Liver (tissue), 3 donors: Measurements from ENCODE around the gene PRKN.

Experiments used
- ATF3 ChIP-seq: IDR thresholded peaks from 2 replicates; pipeline ENCODE4 v1.6.1; 2016; ENCODE audit warnings: antibody characterized with exemption
- CTCF ChIP-seq: fragments of 150-350 bp; IDR thresholded peaks from 2 replicates; pipeline ENCODE4 v1.5.1; 2017; ENCODE audit warnings: improper control_type of control experiment, low read depth, low read length; ENCODE audit not compliant: missing input control
- EGR1 ChIP-seq, 2 donors: IDR thresholded peaks; 2 replicates each; pipeline ENCODE4 v1.6.1; 2016 to 2018; ENCODE audit warnings: antibody characterized with exemption in 2 of 2, low read depth in 2 of 2
- FOXA1 ChIP-seq: IDR thresholded peaks from 2 replicates; pipeline ENCODE4 v1.6.1; 2016; ENCODE audit warnings: antibody characterized with exemption
- HNF4A ChIP-seq, 2 donors: conservative IDR thresholded peaks; 2 replicates each; pipeline ENCODE4 v1.6.1; 2016; ENCODE audit warnings: antibody characterized with exemption in 2 of 2, mild to moderate bottlenecking in 2 of 2
- JUND ChIP-seq, 2 donors: IDR thresholded peaks; 2 replicates each; pipeline ENCODE4 v1.6.1; 2016; ENCODE audit warnings: antibody characterized with exemption in 2 of 2
- MAX ChIP-seq: IDR thresholded peaks from 2 replicates; pipeline ENCODE4 v1.6.1; 2016; ENCODE audit warnings: antibody characterized with exemption
- RAD21 ChIP-seq, 2 donors: IDR thresholded peaks; 2 replicates each; pipeline ENCODE4 v1.6.1; 2016; ENCODE audit warnings: antibody characterized with exemption in 2 of 2, mild to moderate bottlenecking in 2 of 2
- REST ChIP-seq: IDR thresholded peaks from 2 replicates; pipeline ENCODE4 v1.6.1; 2016; ENCODE audit warnings: antibody characterized with exemption, mild to moderate bottlenecking
- SP1 ChIP-seq: IDR thresholded peaks from 2 replicates; pipeline ENCODE4 v1.6.1; 2018; ENCODE audit warnings: antibody characterized with exemption, mild to moderate bottlenecking
- TAF1 ChIP-seq: conservative IDR thresholded peaks from 2 replicates; pipeline ENCODE4 v1.6.1; 2016; ENCODE audit warnings: antibody characterized with exemption, mild to moderate bottlenecking
- YY1 ChIP-seq: IDR thresholded peaks from 2 replicates; pipeline ENCODE4 v1.6.1; 2016; ENCODE audit warnings: antibody characterized with exemption, mild to moderate bottlenecking
- donor health status: healthy.
- donor health status: healthy.

GRCh38 chr6:161511447-161512095 lies 1216.0 kb downstream of the PRKN start:
- no peak for TF ChIP-seq CTCF
- TF ChIP-seq EGR1 (IDR thresholded peaks at IDR 0.05; ENCODE audit: low read depth in 2 of 2) = no peak
- no peak for TF ChIP-seq REST
- TF ChIP-seq TAF1 = no peak
- TF ChIP-seq YY1 = no peak
- TF ChIP-seq HNF4A (conservative IDR thresholded peaks at IDR 0.05) = no peak
- no peak for TF ChIP-seq RAD21 (IDR thresholded peaks at IDR 0.05)
- TF ChIP-seq FOXA1 = no peak
- no peak for TF ChIP-seq MAX
- TF ChIP-seq SP1 = no peak
- no peak for TF ChIP-seq JUND (IDR thresholded peaks at IDR 0.05)
- TF ChIP-seq ATF3 = no peak
